Measurements from ENCODE around the gene RBCK1.

DNA sequence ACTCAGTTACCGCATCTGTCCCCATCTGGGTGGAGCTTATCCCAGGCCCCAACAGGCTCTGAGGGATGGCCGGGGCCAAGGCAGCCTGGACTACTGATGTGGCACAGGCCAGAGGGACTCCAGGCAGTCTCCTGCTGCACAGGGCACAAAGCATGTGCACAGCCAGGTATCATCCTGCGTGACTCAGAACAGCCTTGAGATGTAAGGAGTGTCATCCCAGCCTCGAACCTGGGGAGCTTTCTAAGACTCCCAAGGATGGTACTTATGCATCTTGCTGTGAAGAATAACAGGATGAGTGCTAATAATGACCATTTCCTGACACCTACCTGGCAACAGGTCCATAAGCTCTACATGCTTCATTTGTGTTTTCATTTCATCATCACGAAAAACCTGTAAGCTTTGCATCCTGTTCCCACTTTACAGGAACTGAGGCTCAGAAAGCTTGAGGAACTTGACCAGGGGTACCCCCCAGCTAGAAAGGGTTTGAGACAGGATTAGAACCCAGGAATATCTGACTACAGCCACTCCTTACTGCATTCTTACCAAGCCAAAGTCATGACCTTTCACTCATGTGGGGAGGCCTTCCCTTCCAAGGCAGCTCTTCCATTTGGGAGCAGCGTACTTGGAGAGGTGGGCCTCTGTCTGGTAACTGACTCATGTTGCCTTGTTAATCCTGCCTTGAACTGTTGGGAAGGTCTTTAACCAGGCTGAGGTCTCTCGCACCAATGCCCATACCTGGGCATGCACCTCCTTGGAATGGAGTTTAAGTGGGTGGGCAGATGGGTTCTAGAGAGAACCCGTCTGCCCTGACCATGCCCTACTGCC, 25.6 kb upstream of the RBCK1 start:
- TF ChIP-seq, protein P1, sequence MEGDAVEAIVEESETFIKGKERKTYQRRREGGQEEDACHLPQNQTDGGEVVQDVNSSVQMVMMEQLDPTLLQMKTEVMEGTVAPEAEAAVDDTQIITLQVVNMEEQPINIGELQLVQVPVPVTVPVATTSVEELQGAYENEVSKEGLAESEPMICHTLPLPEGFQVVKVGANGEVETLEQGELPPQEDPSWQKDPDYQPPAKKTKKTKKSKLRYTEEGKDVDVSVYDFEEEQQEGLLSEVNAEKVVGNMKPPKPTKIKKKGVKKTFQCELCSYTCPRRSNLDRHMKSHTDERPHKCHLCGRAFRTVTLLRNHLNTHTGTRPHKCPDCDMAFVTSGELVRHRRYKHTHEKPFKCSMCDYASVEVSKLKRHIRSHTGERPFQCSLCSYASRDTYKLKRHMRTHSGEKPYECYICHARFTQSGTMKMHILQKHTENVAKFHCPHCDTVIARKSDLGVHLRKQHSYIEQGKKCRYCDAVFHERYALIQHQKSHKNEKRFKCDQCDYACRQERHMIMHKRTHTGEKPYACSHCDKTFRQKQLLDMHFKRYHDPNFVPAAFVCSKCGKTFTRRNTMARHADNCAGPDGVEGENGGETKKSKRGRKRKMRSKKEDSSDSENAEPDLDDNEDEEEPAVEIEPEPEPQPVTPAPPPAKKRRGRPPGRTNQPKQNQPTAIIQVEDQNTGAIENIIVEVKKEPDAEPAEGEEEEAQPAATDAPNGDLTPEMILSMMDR (IDR thresholded peaks at IDR 0.05; ENCODE audit: low read length), result no peak
- no peak for TF ChIP-seq EZH2 (optimal IDR thresholded peaks at IDR 0.05; ENCODE audit: low read depth, low read length)
